GM12873 (cell line): ENCODE data around the gene NOLC1.

Experiments
- TF ChIP-seq, protein P1 (sequence below): IDR thresholded peaks from 2 replicates; pipeline ENCODE4 v1.5.1; 2012; ENCODE audit warnings: low read depth, mild to moderate bottlenecking, moderate library complexity, low read length, control low read depth; ENCODE audit not compliant: insufficient read depth; ENCODE audit errors: missing control alignments

Gene NOLC1

GRCh38 chr10:102163342-102163989, 11.3 kb downstream of the NOLC1 start:
- TF ChIP-seq, protein P1, sequence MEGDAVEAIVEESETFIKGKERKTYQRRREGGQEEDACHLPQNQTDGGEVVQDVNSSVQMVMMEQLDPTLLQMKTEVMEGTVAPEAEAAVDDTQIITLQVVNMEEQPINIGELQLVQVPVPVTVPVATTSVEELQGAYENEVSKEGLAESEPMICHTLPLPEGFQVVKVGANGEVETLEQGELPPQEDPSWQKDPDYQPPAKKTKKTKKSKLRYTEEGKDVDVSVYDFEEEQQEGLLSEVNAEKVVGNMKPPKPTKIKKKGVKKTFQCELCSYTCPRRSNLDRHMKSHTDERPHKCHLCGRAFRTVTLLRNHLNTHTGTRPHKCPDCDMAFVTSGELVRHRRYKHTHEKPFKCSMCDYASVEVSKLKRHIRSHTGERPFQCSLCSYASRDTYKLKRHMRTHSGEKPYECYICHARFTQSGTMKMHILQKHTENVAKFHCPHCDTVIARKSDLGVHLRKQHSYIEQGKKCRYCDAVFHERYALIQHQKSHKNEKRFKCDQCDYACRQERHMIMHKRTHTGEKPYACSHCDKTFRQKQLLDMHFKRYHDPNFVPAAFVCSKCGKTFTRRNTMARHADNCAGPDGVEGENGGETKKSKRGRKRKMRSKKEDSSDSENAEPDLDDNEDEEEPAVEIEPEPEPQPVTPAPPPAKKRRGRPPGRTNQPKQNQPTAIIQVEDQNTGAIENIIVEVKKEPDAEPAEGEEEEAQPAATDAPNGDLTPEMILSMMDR, result no peak

DNA sequence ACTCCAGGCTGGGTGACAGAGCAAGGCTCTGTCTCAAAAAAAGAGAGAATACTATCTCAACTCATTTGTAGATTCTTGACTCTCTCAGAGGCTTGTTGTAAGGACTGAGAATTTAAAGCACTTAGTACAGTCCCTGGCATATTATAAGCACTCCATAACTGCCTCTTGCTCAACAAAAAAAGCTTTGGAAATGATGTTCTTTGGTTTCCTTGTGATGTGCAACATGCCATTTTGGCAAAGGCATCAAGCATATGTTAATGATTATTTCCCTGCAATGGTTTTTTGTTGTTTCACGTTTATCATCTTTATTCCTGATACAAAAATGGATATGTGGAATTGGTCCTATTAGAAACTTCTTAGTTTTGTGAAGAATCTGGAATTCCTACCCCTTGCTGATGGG, 15.7 kb downstream of the NOLC1 start:
- TF ChIP-seq, protein P1, result no peak

DNA sequence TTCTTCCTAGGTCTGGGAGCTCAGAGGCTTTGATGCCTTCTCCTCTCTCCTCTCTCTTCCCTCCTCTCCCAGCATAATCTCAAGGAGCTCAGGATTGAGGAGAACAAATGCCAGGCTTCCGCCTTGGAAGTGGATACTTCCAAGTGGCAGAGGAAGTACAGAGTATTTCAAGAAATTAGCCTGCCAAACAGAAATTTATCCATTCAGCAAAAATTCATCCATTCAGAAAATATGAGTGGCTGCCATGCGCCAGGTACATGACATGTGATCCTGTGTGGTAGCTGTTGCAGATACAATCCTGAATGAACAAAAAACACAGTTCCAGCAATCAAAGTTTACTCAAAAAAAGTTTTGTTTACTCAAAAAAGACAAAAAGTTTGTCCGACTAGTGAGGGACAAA, 18.4 kb downstream of the NOLC1 start:
- TF ChIP-seq, protein P1, result no peak

DNA sequence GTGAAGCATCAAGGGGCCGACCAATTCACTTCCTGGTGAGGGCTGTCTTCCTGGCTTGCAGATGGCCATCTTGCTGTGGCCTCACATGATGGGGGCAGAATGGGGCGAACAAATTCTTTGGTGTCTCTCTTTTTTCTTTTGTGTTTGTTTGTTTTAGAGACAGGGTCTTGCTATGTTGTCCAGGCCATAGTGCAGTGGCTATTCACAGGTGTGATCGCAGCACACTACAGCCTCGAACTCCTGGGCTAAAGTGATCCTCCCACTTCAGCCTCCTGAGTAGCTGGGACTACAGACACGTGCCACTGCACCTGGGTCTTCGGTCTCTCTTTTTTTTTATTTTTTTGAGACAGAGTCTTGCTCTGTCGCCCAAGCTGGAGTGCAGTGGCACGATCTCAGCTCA, 20.1 kb downstream of the NOLC1 start:
- TF ChIP-seq, protein P1, result no peak

DNA sequence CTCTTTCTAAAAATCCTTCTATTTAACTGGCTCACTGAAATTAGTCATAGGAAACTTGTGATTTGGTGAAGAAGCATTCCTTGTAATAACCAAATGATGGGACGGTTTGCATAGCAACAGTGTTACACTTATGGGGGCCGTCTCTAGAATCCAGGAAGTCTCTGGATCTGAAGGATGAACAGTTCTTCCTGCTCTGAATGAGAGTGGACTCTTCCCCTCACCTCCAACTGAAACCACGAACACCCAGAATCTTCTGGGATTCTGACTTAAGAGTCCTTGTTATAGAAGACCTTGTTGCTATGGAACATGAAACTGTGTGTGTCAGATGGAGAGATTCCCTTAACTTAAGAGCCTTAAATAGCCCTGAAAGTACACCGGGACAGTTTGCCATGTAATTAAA, 23.2 kb downstream of the NOLC1 start:
- TF ChIP-seq, protein P1, result no peak

DNA sequence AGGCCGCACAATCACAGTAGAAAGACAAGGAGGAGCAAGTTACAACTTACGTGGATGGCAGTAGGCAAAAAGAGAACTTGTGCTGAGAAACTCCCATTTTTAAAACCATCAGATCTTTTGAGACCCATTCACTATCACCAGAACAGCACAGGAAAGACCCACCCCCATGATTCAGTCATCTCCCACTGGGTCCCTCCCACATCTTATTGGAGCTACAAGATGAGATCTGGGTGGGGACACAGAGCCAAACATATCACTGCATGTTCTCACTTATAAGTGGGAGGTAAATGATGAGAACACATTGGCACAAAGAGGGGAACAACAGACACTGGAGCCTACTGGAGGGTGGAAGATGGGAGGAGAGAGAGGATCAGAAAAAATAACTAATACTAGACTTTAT, 32.4 kb downstream of the NOLC1 start:
- TF ChIP-seq, protein P1, result no peak

DNA sequence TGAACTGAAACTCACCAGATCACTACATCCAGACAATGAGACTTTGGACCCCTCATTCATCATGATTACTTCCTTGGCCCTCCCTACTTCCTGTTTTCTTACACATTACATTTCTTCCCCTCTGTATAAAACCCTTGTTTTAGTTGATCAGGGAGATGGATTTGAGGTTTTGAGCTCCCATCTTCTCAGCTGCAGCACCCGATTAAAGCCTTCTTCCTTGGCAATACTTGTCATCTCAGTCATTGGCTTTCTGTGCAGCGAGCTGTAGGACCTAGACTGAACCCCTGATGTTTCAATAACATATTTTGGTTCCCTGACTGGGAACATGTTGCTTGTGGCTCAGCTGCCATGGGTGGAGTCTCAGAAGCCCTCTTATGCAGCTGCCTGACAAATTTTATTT, 33.1 kb downstream of the NOLC1 start:
- TF ChIP-seq, protein P1, result no peak
